ENCODE results near the gene IRX6. TPM values are rescaled to one million over a fixed set of nuclear protein-coding genes. Genes with fewer than 3 reads are reported as not detected.

The IRX6 gene
- total and polyA plus RNA-seq, 2 experiments from 2014 or later, result 0.10 TPM; not detected in 1

- TF ChIP-seq EZH2 (IDR thresholded peaks at IDR 0.05; ENCODE audit: borderline replicate concordance), result no peak
- TF ChIP-seq CTCF (IDR thresholded peaks at IDR 0.05; ENCODE audit: poor library complexity), result no peak
- TF ChIP-seq EZH2phosphoT487 (IDR thresholded peaks at IDR 0.05; ENCODE audit: low read depth, severe bottlenecking, unreplicated experiment), result no peak
These were observed 35.9 kb downstream of the IRX6 start for GRCh38 chr16:55359946-55360345.

DNA sequence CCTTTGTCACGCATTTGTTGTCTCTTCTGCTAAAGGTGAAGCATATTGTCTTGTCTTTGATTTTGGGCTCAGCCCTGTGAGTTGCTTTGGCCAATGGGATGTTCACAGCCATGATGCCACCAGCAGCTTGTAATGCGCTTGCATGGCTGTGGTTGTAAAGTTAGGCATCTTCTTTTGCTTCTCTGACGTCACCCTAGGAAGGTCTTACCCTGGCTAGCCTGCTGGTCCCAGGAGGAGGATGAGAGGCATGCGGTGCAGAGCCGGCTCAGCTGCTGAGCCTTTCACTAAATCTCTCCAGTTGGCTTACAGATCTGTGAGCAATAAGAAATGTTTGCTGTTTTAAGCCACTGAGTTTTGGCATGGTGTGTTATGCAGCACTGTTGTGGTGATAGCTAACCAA is 40.8 kb downstream of the IRX6 start:
- H4K20me1 ChIP-seq (ENCODE audit: insufficient read depth, poor library complexity, severe bottlenecking), result no peaks in the 10 kb centered on the region
- peaks cover 23% of the 10 kb centered on the region for H3K27me3 ChIP-seq
- no peak overlapping the region for H3K27ac ChIP-seq
- no peaks in the 10 kb centered on the region for H3K79me2 ChIP-seq
- 83% methylated on average over 5 of the region's 5 CpGs for WGBS (ENCODE audit: low lambda C conversion rate, missing lambda C conversion rate)
- H3K4me3 ChIP-seq, result no peak overlapping the region
- no peaks in the 10 kb centered on the region for H3K9me3 ChIP-seq (ENCODE audit: low read depth)
- no peaks in the 10 kb centered on the region for H3K36me3 ChIP-seq (replicated peaks; ENCODE audit: insufficient read depth, low read depth)
- H2AFZ ChIP-seq, result no peak overlapping the region
- DNase-seq (ENCODE audit: low spot score), result no peak
- no peaks in the 10 kb centered on the region for H3K9me2 ChIP-seq (replicated peaks; ENCODE audit: insufficient read depth)
- peaks cover 8% of the 10 kb centered on the region for H3K4me1 ChIP-seq (ENCODE audit: insufficient read depth)
- TF ChIP-seq EZH2phosphoT487 (IDR thresholded peaks at IDR 0.05; ENCODE audit: low read depth, severe bottlenecking, unreplicated experiment), result no peak
- no peak for TF ChIP-seq CTCF (IDR thresholded peaks at IDR 0.05; ENCODE audit: poor library complexity)
- TF ChIP-seq EZH2 (IDR thresholded peaks at IDR 0.05; ENCODE audit: borderline replicate concordance), result no peak
- no peak overlapping the region for H3K4me2 ChIP-seq

More at GRCh38 chr16:55359946-55360345, 35.9 kb downstream of the IRX6 start:
- no peak for DNase-seq (ENCODE audit: low spot score)
- Histone ChIP-seq H3K79me2 (no peaks in the 10 kb centered on the region), H3K27me3 (peaks cover 15% of the 10 kb centered on the region), H3K9me2 (replicated peaks; ENCODE audit: insufficient read depth) (no peaks in the 10 kb centered on the region), H3K4me2 (no peak overlapping the region), H3K4me3 (no peak overlapping the region), H3K9me3 (ENCODE audit: low read depth) (no peaks in the 10 kb centered on the region), H3K4me1 (ENCODE audit: insufficient read depth) (no peaks in the 10 kb centered on the region), H3K27ac (no peak overlapping the region), H3K36me3 (replicated peaks; ENCODE audit: insufficient read depth, low read depth) (no peaks in the 10 kb centered on the region), H2AFZ (no peak overlapping the region), H4K20me1 (ENCODE audit: insufficient read depth, poor library complexity, severe bottlenecking) (no peaks in the 10 kb centered on the region)
- WGBS (ENCODE audit: low lambda C conversion rate, missing lambda C conversion rate), result 100% methylated on average over 2 of the region's 2 CpGs

GRCh38 chr16:55367301-55367811 is 43.4 kb downstream of the IRX6 start:
- no peak overlapping the region for H3K4me3 ChIP-seq
- TF ChIP-seq EZH2 (IDR thresholded peaks at IDR 0.05; ENCODE audit: borderline replicate concordance), result no peak
- TF ChIP-seq CTCF (IDR thresholded peaks at IDR 0.05; ENCODE audit: poor library complexity), result no peak
- TF ChIP-seq EZH2phosphoT487 (IDR thresholded peaks at IDR 0.05; ENCODE audit: low read depth, severe bottlenecking, unreplicated experiment), result no peak
- H3K4me1 ChIP-seq (ENCODE audit: insufficient read depth), result peaks cover 8% of the 10 kb centered on the region
- H3K27ac ChIP-seq, result no peak overlapping the region
- no peaks in the 10 kb centered on the region for H3K9me3 ChIP-seq (ENCODE audit: low read depth)
- H2AFZ ChIP-seq, result no peak overlapping the region
- H3K36me3 ChIP-seq (replicated peaks; ENCODE audit: insufficient read depth, low read depth), result no peaks in the 10 kb centered on the region
- H3K9me2 ChIP-seq (replicated peaks; ENCODE audit: insufficient read depth), result no peaks in the 10 kb centered on the region
- H4K20me1 ChIP-seq (ENCODE audit: insufficient read depth, poor library complexity, severe bottlenecking), result no peaks in the 10 kb centered on the region
- peaks cover 41% of the 10 kb centered on the region for H3K27me3 ChIP-seq
- H3K4me2 ChIP-seq, result no peak overlapping the region
- no peaks in the 10 kb centered on the region for H3K79me2 ChIP-seq
- 53% methylated on average over 4 of the region's 4 CpGs for WGBS (ENCODE audit: low lambda C conversion rate, missing lambda C conversion rate)
- no peak for DNase-seq (ENCODE audit: low spot score)
